ENCODE measurements around the gene CCDC85C.

CCDC85C gene

DNA sequence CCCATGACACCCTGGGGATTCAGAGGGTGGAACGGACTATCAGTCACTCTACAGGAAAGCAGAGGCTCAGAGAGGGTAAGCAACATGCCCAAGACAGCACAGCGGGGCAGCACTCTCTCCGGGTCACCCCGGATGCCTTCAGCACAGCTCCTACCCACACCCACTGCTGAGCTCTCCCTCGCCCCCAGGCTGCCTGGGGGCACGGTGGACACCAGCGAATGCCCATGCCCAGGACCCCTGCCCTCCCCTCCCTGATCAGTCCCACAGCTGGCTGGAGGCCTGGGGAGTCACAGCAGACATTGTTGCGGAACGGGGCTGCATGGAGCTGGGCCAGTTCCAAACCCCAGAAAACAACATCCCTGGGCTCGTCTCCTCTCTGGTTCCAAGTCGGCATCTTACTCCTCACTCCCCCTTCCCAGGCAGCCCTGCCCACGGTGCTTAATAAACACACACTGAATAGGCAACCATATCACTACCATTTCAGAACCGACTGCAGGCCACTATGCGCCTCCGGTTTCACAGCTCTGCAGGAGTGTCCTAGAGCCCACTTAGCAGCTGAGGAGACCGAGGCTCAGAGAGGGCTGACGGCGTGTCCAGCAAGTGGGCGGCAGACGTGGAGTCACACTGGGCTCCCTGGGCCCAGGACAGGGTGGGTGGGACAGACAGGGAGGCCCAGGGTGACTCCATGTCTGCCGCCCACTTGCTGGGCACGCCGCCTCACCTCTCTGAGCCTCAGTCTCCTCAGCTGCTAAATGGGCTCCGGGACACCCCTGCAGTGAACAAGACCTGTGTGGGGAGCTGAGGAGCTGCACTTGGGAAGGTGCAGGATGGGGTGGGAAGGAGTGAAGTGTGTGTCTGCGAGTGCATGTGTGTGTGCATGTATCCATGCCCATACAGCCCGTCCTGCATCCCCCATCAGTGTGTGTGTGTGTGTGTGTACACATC lies 27.0 kb downstream of the CCDC85C start:
- no peak overlapping the region for H3K4me3 ChIP-seq
- H3K27ac ChIP-seq, result peak overlapping the region in 14 of 21 experiments; percentile 38 to 84 (median 78)

DNA sequence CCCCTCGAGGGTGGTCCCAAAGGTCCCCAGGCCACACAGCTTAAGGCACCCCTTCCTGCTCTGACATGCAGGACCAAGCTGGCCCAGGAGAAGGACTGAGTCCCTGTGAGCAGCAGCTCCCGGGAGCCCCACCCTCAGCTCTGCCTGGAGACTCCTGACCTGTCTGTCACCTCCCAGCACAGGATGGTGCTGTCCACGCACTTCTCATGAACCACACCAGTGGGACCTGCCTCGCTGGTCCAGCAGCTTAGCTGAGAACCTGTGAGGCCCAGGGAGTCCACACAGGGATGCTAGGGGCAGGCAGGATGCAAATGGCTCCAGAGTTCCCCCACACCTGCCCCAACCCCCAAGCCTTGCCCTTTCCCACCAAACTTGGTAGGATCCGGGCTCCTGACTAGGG lies 27.7 kb downstream of the CCDC85C start:
- no peak overlapping the region for H3K4me3 ChIP-seq
- peak overlapping the region in 19 of 21 experiments; percentile 34 to 84 (median 76) for H3K27ac ChIP-seq

DNA sequence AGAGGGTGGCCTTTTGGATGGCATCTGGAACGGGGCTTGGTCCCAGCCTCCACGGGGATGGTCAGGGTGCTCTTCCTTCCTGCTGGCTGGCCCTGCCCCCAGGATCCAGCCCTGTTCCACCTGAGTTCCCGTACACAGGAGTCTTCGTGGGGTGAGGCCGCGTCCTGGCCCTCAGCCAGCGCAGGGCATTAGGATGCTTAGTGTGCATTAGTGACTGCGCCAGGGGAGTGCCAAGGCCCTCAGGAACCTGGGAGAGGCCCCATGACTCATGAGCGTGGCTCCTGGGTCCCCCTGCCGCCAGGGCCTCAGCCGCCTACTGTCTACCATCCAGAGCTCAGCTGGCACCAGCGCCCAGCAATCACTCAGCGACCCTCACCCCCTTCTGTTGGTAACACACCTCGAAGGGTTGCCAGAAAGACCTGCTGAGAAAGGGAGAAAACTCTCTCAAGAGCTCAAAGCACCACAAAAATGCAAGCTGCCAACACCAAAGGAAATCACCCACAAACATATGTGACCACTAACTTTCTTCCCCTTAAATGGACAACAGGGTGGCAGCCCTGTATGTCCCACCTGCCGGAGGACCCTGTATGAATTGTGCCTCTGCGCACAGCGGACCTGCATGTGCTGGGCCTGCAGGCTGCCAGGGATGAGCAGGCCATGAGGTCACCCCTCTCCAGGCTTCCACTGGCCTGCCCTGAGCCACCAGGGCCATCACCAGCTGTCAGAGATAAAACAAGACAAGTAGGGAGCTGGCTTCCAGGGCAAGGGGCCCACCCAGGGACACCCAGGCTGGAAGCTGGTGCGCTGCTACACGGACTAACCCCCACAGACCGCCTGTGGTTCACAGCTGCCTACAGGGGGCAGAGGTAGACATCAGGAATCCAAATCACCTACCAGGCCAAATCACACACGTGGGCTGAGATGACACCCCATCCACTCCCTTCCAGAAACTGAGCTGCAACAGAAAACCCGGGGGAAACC lies 28.7 kb downstream of the CCDC85C start:
- Histone ChIP-seq H3K27ac (peak overlapping the region in 19 of 21 experiments; percentile 40 to 84 (median 76)), H3K4me3 (no peak overlapping the region)

DNA sequence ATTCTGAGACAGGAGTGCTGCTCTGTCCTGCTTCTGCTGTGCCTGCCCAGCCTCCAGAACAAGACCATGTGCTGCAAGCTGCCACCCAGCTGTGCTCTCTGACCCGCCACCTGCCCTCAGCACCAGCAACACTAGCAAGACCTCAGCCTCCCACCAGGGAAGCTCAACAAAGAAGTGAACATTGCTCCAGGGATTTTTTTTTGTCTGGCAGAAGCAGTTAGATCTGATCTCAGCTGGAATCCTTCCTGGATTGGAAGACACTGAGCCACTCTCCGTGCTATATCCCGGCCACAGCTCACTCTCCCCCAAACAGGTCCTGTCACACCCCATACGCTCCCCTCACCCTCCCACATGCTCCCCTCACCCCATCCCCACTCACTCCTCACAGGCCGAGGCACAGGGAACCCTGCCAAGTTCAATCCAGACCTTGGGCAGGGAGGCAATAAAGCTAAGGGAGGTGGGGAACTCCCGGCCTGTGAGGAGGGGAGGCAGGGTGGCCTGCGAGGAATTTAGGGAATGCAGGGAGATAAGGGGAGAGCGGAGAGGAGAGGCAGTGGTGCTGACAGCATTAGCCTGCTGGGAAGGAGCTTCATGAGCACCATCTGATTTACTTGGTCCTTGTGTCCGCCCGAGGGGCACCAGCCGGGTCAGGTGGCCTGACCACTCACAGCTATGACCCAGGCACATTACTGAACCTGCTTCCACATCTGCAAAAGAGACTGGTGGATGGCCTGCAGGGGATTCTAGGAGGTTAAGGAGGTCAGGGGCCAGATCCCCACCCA lies 29.7 kb downstream of the CCDC85C start:
- H3K4me3 ChIP-seq, result no peak overlapping the region

DNA sequence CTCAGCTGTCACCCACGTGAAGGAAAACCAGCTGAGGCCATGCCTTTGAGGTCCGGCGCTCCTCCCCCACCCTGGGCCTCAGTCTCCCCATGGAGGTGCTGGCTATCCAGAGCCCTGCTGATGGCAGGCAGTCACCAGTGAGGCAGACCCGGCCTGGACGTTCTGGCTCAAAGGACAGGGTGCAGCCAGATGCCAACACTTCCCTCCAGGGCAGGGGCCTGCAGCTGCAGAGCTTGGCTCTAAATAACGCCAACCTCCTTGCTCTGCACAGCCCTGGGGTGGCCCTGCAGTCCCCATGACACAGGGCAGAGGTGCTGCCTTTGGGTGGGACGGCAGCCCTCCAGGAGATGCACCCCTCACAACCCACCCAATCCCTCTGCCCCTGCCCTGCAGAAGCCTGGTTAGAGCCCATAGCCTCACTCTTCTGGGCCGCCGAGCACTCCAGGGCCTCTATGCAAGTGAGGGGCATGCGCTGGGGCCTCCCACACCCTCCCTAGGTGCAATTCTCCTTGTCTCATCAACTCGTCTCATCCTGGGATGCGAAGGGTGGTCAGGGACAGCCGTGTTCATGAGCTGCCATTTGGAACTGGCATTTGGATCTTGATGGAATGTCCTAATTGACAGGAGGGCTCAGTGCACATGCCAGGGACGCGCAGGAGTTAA lies 30.4 kb downstream of the CCDC85C start:
- H3K27ac ChIP-seq, result peak overlapping the region in 9 of 21 experiments; percentile 23 to 84 (median 69)
- H3K4me3 ChIP-seq, result no peak overlapping the region

More for the DNA sequence above, 29.7 kb downstream of the CCDC85C start:
- H3K27ac ChIP-seq, result peak overlapping the region in 16 of 21 experiments; percentile 15 to 84 (median 68)

DNA sequence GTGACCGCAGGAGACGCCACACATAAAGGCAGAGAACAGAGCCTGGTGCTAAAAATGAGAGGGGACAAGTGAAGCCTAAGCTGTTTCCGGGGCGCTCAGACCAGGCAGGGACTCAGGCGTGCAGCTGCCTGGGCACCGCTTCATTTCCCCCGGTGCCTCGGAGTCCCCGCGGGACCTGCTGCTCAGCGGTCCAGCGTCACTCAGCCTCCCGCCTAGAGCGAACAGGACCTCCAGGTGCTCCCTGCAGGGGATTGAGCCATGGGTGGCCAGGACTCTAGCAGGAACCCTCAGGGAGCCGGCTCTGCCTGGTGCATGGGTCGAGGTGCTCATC lies 31.0 kb downstream of the CCDC85C start:
- Histone ChIP-seq H3K4me3 (no peak overlapping the region), H3K27ac (no peak overlapping the region)

DNA sequence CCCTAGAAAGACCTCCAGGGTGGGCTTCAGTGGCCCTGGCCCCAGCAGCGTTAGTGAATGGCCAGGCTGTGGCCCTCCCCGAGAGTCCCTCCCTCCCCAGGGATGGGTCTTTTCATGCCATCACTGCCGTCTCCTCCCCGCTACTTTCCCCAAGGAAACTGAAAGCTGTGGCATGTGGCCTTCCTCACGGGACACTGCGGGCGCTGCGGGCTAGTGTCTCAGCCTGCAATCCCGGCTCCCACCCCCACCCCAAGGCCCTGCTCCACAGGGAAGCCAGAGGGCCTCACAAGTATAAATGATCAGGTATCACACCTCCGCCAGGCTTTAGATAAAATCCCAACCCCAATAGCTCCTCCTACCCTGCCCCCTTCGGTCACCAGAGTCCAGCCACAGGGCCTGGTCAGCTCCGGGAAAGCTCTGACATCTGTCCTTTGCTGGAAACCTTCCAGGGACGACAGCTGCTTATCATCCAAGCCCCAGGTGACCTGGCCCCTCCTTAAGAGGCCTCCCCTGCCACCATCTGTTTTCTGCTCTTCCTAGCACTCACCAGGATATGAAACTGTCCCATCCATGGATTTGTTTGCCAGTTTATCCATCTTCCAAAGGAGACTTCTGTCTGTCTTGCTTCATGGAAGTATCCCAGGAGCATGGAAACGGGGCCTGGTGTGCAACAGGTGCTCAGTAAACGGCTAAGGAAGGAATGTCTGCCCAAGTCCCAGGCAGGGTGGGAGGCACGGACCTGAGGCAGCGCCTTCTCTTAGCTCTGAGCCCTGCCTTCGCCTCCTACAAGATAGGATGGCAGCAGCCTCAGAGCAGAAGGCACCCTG lies 31.6 kb downstream of the CCDC85C start:
- Histone ChIP-seq H3K27ac (peak overlapping the region in 1 of 21 experiments; percentile 31), H3K4me3 (no peak overlapping the region)

DNA sequence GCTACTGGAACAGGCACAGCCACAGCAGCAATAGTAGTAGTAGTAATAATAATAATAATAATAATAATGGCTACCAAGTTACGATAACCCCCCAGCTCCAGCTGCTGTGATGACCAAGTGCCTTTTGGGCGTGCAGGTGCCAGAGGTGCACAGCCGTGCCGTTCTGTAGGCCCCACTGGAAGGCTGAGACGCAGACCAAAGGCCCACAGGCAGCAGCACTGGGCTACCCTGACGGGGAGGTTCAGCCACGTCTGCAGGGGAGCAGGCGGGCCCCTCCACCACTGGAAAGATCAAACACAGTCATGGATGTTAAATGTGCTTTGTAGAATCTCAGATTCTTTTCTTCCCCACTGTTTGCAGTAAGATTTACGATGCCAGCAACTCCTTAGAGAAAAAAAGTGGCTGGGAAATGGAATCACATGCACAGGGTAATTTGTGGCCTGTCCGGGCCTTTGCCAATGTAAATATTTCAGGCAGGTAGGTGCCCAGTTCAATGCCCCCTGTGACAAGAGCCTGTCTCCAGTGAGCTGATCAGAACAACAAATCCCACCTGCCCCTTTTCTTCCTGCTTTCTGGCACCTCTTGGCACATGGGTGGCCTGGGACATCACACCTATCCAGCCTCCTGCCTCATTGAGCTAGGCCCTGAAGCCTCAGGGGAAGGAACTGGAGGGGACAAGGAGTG lies 32.6 kb downstream of the CCDC85C start:
- H3K4me3 ChIP-seq, result no peak overlapping the region
- H3K27ac ChIP-seq, result peak overlapping the region in 2 of 21 experiments; percentile 21 to 31

DNA sequence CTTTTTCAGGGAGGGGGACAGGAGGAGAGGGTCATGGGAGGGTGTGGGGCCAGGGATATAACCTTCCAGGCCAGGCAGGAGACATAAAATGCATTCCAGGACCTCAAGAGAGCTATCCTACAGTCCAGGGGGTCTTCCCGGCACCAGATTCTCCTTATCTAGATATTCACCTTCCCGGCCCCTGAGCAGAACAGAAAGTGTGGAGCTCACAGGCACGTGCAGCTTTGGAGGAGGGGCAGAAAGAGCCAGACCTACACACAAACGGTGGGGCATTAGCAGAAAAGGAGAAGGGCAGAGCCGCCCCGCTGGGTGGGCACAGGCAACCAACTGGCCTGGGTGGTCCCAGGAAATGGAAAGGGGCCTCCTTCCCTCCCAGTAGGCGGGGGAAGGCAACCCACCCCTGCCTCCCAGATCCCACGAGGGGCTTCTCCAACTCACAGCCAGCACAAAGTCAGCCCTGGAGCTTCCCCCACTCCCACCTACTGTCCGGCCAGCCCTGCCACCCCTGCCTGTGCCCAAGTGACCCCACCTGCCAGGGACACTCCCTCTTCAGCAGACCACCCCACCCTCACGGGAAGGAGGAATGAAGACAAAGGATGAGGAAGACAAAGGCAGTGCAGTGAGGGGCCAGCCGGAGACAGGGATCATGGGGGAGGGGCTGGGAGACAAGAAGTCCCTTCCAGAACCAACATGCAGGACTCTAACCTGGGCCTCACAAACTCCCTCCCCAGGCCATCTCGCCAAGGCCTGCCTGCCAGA lies 33.3 kb downstream of the CCDC85C start:
- H3K4me3 ChIP-seq, result no peak overlapping the region
- peak overlapping the region in 2 of 21 experiments; percentile 11 to 21 for H3K27ac ChIP-seq

DNA sequence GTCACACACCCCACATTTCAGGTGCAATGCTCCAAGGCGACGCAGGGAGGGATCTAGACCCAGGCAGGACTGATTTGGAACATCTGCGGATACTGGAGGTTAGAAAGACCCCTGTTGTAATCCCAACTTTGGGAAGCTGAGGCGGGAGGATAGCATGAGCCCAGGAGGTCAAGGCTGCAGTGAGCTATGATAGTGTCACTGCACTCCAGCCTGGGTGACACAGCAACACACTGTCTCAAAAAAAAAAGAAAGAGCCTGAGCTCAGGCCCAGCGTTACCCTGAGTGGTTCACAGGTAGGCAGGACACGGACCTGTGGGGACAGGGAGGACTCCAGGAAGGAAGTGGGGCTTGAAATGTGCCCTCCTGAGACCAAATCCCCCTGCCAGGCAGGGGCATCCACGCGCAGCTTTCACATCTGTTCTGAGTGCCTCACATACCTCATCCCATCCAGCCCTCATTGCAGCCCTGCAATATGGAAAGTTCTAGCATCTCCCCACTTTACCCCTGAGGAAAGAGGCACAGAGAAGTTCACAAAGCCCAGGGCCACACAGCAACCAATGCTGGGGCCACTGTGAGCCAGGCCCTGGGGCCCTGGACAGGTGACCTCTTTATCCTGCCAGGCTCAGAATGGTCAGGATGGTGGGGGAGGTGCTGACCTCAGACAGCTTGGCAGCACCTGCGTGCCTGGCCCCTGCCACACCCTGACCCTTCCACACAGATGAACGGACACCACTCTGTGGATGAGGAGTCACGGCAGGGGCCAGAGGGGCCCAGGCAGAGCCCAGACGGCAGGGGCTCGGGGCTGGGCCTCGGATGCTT lies 34.1 kb downstream of the CCDC85C start:
- H3K27ac ChIP-seq, result peak overlapping the region in 2 of 21 experiments; percentile 5 to 11
- no peak overlapping the region for H3K4me3 ChIP-seq

DNA sequence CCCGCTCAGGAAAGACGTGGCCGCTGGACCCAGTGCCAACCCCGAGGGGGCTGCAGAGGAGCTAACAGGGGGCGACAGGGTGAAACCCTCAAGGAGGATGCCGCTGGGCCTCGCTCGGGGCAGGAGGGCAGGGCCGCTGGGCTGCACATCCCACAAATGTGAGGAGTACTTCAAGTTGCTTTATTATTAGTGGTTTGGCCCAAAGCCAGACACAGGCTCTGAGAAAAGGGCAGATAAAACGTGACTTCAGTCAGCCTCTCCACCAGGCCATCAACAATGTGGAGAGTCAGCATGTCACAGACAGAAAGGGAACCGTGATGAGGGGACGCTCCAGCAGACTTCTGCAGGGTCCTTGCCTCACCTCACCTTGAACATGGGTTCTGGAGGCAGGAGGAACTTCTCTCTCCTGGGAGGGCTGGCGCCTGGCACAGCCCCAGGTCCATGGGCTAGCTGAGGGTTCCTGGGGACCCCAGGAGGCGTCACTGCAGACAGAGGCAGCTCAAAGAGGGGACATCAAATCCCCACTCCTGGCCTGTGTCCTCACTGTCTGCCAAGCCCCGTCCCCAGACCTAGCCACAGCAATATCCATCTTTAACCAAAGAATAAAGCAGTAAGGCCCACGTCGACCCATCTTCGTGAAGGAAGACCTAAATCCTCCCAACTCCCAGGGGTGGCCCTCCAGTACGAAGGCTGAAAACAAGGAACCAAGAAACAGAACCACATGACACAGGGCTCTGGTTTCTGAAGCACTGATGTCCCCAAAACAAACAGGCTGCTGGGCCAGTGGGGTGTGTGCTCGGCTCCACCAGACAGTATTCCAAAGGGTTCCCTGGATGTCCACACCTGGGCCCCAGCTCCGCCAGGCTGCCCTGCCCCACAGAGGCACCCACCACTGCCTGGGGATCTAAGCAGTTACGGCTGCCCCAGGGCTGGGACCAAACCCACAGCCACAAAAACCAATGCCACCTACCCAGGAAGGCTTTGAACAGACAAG lies 35.1 kb downstream of the CCDC85C start:
- no peak overlapping the region for H3K4me3 ChIP-seq
- H3K27ac ChIP-seq, result peak overlapping the region in 2 of 21 experiments; percentile 5 to 35

DNA sequence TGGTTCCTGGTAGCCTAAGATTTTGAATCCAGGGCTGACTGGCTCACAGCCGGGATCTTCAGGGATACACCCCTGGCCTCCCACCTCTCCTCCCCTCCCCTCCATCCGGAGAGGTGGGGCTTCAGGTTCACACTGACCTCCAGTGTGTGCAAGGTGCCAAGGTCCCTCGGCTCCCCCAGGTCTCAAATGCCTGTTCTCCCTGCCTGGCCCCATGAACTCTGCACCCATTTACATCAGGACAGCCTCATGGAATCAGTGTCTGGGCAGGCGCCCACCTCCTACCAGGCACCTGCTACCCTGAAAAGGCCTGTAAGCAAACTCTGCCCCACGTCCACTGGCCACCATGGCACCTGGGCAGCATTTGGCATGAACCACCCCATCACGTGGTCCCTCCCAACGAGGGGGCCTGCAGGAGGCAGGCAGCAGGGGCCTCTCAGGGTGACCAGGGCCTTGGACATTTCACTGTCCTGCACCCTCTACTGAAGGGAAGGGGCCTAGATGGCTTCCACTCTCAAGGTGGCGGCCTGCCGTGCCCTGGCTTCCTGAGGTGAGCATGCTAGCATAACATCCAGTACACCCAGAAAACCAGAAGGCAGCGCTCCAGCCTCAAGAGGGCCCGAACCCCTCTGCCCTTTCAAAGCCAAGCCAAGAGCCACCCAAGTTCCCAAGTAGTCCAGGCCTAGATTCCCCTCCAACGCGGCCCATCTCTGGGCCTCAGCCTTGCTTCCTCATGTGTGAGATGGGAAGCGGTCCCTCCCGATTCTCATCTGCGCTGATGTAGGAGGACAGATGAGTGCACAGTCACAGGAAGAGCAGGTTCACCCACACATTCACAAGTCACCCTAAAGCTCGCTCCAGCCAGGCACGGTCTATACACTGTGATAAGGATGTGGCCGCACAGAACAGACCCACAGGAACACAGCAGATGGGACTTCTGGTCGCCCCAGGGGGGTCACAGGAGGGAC lies 37.3 kb downstream of the CCDC85C start:
- Histone ChIP-seq H3K27ac (peak overlapping the region in 12 of 21 experiments; percentile 18 to 72 (median 40)), H3K4me3 (no peak overlapping the region)

DNA sequence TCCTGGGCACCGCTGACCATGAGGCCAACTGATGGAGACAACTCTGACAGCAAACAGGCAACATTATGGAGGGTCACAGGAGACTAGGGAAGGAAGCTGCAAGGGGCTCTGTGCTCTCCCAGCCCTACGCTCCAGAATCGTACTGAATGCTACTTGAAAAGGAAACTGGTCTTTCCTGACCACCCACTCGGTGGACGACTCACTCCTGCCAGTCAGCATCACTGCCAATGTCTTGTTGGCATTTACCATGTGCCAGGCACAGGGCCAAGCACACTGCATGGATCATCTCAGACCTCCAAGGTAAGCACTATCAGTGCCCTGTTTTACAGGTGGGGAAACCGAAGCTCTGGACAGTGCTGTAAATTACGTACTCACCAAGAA lies 38.0 kb downstream of the CCDC85C start:
- peak overlapping the region in 10 of 21 experiments; percentile 18 to 69 (median 50) for H3K27ac ChIP-seq
- H3K4me3 ChIP-seq, result no peak overlapping the region

DNA sequence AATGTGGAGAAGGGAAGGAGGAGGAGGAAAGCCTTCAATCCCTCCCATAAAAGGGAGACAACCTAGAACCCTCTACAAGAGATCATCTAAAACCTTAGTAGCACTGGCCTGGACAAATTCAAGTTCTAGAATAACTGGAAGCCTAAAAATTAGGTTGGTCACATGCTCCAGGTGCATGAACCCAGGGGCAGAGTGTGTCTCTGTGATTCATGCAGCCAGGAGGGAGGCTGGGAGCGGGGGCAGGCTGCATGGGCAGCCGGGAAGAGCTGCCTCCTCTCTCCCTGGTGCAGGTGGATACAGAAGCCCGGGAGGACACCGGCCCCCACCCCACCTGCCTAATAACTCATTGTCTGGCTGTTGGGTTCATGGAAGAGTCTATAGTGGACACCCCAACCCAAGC lies 38.6 kb downstream of the CCDC85C start:
- no peak overlapping the region for H3K4me3 ChIP-seq
- peak overlapping the region in 9 of 21 experiments; percentile 17 to 69 (median 45) for H3K27ac ChIP-seq
